Anterior cingulate cortex (tissue), 58 donors: ENCODE data around the gene NSG1.
"Not testable (repeated sequence)": the region's sequence is repeated elsewhere in the genome, so short reads cannot be mapped to it uniquely, and the experiment has no call there.

Experiments used
- DNase-seq, 58 donors: peaks; one replicate each; lab custom pipeline; 2025; lab: John Stamatoyannopoulos, UW

NSG1 gene, protein sequence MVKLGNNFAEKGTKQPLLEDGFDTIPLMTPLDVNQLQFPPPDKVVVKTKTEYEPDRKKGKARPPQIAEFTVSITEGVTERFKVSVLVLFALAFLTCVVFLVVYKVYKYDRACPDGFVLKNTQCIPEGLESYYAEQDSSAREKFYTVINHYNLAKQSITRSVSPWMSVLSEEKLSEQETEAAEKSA

DNA sequence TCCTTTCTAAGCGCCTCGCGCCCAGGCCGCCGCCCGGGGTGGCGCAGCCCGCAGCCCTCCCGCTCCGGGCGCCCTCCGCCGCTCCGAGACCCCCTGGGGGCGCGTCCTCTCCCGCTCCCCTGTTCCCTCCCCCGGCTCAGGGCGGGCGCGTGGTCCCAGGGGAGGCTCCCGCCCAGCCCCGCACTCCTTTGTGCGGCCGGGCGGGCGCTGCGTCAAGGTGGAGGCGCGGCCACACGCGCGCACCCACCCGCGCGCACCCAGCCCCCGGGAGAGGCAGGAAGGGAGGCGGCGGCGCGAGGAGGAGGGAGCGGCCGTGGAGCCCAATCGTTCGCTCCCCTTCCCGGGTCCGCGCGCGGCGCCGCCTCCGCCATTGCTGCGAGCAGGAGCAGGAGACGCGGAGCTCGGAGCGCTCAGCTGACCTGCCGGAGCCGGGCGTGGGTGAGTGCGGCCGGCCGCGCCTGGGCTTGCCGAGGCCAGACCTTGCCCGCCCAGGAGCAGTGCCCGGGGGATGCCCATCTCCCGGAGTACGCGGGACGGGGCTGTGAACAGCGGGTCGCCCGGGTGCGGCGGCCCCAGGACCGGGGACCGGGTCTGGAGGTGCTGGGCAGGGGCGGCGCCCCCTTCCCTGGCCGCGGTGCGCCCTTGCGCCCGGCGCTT is at the start of gene NSG1:
TSS of gene NSG1 (plus strand) at position 367 of the 657 bp plus-strand sequence. CDS start 528 bp downstream, outside the sequence.
- peak in 32 of 58 donors; percentile 12 to 77 (median 40) for DNase-seq

DNA sequence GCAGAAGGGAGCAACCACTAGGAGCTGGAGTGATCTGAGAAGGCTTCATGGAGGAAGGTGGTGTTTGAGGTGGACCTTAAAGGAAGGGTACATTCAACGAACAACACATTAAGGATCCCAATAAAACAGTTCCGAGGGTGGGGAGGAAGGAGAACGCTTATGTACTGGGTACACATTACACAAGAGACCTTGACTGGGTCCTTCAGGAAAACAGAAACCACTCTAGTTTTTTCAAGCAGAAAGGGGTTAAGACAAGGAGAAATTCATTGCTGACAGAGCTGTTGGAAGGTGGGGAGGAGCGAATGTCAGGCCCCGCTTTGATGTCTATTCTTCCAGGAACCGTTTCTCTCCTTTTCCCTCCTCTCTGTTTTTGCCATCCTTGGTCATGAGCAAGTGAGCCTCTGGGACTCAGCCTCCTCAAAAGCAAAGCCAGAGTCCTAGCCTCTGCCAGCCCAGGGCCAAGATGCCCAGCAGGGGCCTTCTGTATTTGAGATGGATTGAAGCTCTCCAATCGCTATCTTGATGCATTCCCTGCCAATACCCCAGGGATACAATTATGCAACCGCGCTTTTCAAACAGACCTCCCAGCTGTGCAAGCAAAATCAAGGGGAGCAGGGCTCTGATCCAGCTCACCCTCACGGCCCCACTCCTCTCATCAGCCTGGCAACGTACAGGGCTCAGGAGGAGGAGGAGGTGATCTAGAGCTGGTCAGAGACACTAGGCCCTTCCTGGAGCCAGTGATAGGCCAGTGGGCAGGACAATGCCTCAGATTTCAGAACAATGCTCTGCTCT is 48.5 kb upstream of the NSG1 start:
- no peak for DNase-seq

DNA sequence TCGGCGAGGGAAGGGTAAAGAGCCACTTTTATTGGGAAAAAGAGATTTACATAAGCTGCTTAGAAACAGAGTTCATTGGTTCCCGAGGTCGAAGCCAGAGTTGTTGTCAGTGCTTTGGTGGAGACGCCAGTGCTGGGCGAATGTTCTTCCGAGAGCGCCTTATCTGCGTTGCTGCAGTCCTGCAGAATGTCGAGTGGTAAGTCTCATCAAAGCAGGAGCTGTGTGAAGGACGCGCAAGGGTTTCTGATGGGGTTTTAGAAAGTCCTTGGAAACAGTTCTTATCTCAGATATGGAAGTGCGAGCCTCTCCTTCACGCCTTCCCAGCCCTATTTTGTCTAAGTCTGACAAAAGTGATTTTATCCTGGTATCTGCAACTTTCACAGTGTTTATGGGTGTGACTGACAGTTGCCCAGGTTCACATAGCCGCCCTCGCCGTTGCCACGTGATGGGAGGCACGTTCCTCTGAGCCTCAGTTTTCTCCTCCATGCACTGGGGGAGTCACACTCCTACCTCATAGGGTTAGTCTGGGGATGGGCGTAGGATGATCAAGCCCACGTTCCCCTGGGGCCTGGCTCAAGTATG is 47.3 kb upstream of the NSG1 start:
- no peak for DNase-seq

DNA sequence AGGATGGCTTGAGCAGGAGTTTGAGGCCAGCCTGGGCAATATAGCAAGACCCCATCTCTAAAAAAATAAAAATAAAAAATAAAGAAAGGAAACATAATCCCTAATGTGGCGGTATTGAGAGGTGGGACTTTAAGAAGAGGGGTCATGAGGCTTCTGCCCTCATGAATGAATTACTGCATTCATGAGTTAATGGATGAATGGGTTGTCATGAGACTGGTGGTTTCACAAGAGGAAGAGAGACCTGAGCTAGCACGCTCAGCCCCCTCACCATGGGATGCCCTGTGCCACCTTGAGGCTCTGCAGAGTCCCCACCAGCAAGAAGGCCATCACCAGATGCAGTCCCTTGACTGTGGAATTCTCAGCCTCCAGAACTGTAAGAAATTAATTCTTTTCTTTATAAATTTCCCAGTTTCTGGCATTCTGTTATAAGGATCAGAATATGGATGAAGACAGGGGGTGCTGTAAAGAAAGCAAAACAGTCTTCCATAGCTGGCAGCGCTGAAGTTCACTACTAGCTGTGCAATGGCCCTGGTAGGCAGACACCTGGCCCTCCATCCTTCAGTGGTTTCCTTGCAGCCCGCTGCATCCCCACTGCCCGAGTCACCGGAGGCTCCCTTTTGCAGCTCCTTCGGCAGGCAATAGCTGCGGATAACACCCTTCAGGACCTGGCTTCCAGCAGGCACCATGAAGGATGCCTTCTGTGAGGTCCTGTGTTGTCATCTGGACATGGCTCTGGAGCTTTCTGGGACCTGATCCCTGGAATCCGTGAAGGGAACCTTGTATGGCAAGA is 44.8 kb upstream of the NSG1 start:
- no peak for DNase-seq

DNA sequence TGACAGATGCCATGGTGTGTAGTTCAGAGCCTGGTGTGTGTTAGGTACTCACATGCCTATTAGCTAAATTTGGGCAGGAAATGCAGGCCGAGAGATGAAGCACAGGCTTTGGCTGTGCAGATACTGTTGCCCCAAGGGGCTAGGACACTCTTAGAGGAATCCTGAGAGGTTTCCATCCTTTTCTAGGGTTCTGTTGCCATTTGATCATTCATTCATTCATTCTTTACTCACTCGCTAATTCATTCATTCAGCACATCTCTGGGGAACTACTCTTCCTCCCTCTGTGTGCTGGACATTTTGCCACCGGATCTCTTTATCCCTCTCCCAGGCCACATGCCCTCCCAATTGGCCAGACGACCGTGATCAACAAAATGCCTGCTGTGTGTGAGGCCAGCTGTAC is 43.9 kb upstream of the NSG1 start:
- no peak for DNase-seq

DNA sequence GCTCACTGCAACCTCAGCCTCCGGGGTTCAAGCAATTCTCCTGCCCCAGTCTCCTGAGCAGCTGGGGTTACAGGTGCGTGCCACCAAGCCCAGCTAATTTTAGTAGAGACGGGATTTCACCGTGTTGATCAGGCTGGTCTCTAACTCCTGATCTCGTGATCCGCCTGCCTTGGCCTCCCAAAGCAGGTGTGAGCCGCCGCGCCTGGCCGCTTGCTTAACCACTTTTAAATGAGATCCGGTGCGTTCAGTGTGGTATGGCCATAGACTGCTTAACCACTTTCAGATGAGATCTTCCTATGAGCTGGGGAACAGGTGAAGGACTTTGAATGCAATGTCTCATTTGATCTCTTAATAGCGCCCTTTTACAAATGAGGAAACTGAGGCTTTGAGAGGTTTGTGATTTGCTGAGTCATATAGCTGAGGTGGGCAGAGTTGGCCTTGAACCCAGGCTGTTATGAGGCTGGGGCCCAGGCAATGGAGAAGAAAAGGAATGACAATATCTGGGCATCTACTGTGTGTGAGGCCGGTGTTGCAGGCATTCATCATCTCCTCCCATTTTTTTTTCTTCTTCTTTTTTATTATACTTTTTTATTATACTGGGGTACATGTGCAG is 41.9 kb upstream of the NSG1 start:
- DNase-seq: no peak

DNA sequence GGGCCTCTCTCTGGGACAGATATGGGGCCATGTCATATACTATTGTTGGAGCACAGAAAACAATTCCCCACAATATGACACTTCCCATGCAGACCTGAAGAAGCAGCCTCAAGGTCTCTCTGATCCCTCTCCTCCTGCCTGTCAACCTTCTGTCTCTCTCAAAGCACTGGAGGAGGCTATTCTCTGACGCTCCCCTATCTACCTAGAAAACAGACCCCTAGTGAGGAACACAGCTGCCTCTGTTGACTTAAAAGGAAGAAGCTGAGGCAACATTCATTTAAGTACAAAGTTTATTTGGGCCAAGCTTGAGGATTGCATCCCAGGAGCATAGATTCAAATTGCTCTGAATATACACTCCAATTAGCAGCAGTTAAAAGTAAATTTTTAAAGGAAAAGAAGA is 39.3 kb upstream of the NSG1 start:
- DNase-seq: no peak

DNA sequence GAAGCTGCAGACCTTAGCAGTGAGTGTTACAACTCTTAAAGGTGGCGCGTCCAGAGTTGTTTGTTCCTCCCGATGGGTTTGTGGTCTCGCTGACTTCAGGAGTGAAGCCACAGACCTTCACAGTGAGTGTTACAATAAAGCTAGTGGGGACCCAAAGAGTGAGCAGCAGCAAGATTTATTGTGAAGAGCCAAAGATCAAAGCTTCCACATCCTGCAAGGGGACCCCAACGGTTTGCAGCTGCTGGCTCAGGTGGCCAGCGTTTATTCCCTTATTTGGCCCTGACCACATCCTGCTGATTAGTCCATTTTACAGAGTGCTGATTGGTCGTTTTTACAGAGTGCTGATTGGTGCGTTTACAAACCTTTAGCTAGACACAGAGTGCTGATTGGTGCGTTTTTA is 38.3 kb upstream of the NSG1 start:
- not testable (repeated sequence) for DNase-seq

DNA sequence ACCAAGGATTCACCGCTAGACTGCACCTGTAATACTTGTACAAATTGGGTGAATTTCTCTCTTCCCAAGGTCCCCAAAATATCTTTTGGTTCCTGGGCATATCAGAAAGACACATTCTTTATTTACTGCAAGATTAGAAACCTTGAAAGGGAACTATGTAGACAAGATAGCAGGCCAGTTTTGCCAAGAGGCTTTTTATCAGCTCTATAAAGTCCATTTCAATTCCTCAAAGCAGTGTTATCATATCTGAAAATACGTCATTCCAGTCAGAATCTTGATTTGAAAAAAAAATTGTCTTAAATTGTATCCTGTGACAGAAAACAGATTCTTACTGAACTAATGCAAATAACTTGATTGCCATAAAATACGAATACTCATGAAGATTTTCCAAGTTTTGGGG is 37.0 kb upstream of the NSG1 start:
- DNase-seq: no peak

DNA sequence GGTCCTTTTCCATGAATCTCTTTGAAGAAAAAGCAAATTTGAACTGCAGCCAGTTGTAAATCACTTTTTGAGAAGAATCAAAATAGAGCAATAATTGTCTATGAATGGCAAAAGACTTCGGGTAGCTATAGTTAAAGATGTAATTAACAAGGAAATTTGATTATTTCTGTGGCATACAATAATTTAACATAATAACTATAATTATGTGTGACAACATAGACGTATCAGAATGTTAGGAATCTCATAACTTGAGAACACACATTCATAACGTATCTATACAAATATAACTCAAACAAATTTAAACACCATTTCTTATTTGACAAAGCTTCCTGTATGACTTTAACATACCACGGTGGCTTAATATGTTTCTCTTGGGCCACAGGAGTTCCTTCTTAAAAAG is 36.0 kb upstream of the NSG1 start:
- no peak for DNase-seq

DNA sequence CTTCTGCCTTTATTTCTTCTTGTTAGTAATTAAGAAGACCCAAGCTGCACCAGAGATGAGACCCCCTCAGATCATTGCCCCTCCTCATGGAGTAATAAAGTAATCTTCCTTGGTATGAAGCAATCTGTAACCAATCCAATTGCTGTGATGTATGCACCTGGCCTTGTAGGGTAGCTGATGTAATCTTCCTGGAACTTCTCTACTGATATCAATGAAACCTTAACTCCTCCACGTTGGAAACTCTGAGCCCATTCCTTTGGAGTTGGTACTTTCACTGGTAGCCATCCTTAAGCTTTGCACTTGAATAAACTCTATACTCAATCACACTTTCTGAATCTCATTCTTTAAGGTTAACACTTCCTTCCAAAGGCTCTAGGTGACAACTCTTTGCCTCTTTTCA is 31.6 kb upstream of the NSG1 start:
- no peak for DNase-seq

DNA sequence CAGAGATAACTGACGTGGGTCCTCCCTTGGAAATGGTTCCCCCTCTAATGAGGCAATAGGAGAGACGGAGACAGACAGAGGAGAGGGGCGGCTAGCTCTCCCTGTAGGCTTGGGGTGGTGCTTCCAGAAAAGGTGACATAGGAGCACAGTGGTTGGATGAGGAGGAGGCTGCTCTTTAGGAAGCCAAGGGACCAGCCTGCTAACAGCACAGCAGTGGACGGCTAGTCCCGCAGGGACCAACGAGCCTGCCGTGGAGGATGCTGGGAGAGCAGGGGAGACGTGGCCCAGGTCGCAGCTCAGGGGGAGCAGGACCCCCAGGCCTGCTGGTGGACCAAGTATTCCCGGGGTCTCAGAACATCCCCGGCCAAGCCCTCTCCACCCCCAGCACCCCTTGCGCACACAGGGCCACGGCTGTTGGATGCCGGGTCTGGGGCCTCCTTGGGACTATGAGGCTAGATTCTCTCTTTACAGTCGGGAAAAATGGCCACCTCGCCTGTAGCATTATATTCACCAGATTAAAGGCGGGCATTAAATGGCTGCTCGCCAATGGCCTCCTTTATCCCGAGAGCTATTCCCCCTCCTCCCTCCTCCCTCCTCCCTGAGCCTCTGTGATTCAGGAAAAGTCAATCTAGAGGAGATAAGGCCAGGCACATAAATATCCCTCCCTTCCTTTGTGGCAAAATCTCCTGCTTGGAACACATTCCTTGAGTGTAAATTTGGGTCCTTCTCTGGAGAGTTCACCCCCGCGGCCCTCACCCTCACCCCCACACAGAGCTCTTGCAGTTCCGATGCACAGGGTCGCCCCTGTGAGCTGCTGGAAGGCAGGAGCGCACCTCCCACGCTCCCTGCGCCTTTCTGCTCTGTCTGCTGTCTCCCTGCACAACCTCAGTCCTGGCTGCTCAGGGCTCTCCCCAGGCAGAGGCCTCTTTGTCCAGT is 30.5 kb upstream of the NSG1 start:
- no peak for DNase-seq

DNA sequence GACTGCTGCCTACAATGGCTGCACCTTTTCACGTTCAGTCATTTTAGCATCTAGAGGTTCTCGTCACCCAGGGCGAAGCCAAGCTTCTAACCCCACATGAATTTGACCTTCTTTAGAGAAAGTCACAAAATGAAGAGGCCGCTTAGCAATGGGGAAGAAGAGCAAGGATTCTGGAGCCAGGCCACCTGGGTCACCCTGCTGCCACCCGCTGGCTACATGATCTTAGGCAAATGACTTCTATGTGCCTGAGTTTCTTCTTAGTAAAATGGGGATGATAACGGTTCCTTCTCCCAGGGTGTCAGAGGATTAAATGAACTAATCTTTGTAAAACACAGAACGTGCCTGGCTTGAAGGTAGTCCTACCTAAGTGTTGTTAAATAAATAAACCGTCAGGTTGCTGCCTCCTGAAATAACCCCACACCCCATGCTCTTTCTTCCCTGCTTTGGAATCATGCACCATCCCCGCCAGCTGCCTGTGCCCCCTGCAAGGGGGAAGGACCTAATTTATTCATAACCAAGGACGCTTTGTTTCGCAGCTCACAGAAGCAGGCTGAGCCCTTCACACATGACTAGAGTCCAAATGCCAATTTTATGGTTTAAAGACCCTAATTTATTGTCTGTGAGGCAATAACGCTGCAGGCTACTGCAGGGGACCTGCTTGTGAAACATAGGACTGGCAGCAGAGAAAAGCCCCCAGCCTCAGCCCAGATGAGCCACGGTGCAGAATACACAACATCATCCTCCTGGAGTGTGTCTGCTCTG is 28.6 kb upstream of the NSG1 start:
- no peak for DNase-seq

DNA sequence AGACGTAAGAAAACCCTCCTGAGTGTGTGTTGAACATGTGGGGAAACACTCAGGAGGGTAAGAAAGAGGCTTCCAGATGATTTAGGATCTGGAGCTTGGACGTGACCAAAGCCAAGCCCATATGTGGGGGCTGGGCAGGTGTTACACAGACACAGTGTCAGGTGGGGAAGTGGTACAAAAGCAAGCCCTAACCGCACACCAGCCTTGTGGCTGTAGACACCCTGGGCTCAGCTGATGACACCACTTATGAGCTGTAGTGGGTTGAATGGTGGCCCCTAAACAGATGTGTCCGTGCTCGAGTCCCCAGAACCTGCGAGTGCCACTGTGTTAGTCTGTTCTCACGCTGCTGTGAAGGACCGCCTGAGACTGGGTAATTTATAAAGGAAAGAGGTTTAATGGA is 25.0 kb upstream of the NSG1 start:
- DNase-seq: no peak

DNA sequence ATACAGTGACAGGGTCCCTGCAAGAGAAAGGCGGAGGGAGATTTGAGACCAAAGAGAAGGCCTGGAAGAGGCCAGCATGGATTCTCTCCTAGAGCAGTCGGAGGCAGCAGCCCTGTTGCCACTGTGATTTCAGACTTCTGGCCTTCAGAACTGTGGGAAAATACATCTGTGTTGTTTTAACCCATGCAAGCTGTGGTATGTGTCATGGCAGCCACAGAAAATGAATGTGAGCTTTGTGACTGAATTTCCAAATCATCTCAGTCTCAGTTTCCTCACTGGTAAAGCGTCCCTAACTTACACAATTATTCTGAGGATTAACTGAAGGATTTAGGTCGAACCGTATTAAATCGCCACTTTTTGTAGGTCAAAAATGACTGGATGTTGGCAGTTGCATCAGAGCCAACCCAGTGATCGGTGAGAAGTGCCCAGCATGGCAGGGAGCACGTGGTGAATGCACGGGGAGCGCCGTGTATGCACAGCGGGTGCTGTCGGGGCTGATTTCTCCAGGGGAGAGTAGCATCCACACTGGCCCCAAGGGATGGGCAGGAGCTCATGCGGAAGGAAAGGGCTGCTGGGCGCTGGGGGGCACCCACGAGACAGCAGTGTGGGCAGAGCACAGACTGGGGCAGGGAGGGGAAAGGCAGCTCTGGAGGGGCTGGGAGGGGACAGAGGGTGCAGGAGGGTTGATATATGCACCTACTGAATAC is 23.8 kb upstream of the NSG1 start:
- no peak for DNase-seq

DNA sequence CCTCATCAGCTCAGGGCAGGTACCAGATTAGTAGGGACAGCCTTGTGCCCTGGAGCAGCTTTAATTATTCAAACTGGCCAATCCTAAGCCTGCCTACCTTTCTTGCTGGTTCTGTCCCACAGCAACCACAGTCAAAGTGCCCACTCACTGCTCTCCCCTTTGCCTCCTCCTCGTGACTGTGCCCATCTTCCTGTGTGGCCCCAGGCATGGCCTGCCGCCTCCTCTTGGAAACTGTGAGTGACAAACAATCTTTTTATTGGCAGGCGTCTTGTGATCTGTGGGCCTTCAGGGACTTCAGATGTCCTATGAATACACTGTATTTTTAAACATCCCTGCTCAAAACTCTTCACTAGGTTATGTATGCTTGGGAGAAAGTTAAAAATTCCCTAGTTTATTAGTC is 22.8 kb upstream of the NSG1 start:
- DNase-seq: no peak

DNA sequence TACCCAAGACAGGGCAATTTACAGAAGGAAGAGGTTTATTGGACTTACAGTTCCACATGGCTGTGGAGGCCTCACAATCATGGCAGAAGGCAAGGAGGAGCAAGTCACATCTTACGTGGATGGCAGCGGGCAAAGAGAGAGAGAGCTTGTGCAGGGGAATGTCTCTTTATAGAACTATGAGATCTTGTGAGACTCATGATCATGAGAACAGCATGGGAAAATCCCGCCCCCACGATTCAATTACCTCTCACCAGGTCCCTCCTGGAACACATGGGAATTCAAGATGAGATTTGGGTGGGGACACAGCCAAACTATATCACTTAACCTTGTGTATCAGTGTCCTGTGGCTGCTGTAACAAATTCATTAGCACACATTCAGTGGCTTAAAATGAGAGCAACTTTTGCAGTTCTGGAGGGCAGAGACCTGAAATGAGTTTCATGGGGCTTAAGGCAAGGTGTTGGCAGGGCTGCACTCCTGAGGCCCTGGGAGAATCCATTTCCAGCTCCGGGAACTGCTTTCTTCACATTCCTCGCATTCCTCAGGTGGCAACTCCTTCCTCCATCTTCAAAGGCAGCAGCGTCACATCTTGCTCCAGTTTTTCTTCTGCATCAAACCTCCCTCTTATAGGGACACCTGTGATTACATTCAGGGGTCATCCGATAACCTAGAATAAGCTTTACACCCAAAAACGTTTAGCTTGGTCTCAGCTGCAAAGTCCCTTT is 22.3 kb upstream of the NSG1 start:
- no peak for DNase-seq
